Skin epidermis (tissue), 12 donors: Measurements from ENCODE around the gene LIPE.
"Not testable (repeated sequence)": the region's sequence is repeated elsewhere in the genome, so short reads cannot be mapped to it uniquely, and the experiment has no call there.

Source experiments
- H3K27ac ChIP-seq, 21 experiments: fragments of 200-600 bp; sonication (generic) in 11 of 21; one replicate each; pipeline ENCODE4 v1.5.0; 2020; ENCODE audit warnings: mild to moderate bottlenecking in 3 of 21, inconsistent platforms in 2 of 21, moderate library complexity in 2 of 21
- H3K4me3 ChIP-seq, 7 experiments: fragments of 200-600 bp; sonication (generic) in 2 of 7; one replicate each; pipeline ENCODE4 v1.5.0; 2020; ENCODE audit warnings: inconsistent platforms in 2 of 7, mild to moderate bottlenecking in 2 of 7, moderate library complexity in 1 of 7

LIPE gene

GRCh38 chr19:42427313-42427712, at the start of gene LIPE:
LIPE (minus strand) TSS chr19:42427388; CDS start chr19:42427149, 239 bp downstream.
- H3K27ac ChIP-seq = no peak within 1 kb of the TSS
- no peak within 1 kb of the TSS for H3K4me3 ChIP-seq

- no peak overlapping the region for H3K4me3 ChIP-seq
- H3K27ac ChIP-seq = no peak overlapping the region
These were observed 48.2 kb upstream of the LIPE start for GRCh38 chr19:42475366-42475765.

- H3K4me3 ChIP-seq = no peak overlapping the region
- no peak overlapping the region for H3K27ac ChIP-seq
These were observed 47.6 kb upstream of the LIPE start for GRCh38 chr19:42474743-42475142.

- no peak overlapping the region for H3K4me3 ChIP-seq
These were observed 46.5 kb upstream of the LIPE start for GRCh38 chr19:42473686-42474085.

GRCh38 chr19:42472402-42473147, 45.4 kb upstream of the LIPE start:
- Histone ChIP-seq H3K27ac (no peak overlapping the region), H3K4me3 (no peak overlapping the region)

More at GRCh38 chr19:42473686-42474085, 46.5 kb upstream of the LIPE start:
- no peak overlapping the region for H3K27ac ChIP-seq

- H3K4me3 ChIP-seq = no peak overlapping the region
- peak overlapping the region in 1 of 21 experiments; percentile 50 for H3K27ac ChIP-seq
These were observed 44.5 kb upstream of the LIPE start for GRCh38 chr19:42471554-42472249.

GRCh38 chr19:42469311-42470235, 42.4 kb upstream of the LIPE start:
- H3K4me3 ChIP-seq = no peak overlapping the region

GRCh38 chr19:42468273-42468796, 41.1 kb upstream of the LIPE start:
- H3K4me3 ChIP-seq = no peak overlapping the region
- H3K27ac ChIP-seq = peak overlapping the region in 1 of 21 experiments; percentile 3

More at GRCh38 chr19:42469311-42470235, 42.4 kb upstream of the LIPE start:
- no peak overlapping the region for H3K27ac ChIP-seq

- no peak overlapping the region for H3K4me3 ChIP-seq
- peak overlapping the region in 1 of 21 experiments; percentile 43 for H3K27ac ChIP-seq
These were observed 40.1 kb upstream of the LIPE start for GRCh38 chr19:42467183-42467760.

- H3K4me3 ChIP-seq = no peak overlapping the region
These were observed 39.5 kb upstream of the LIPE start for GRCh38 chr19:42466521-42467182.

GRCh38 chr19:42465827-42466280, 38.7 kb upstream of the LIPE start:
- Histone ChIP-seq H3K27ac (peak overlapping the region in 2 of 21 experiments; percentile 20 to 43), H3K4me3 (no peak overlapping the region)

More at GRCh38 chr19:42466521-42467182, 39.5 kb upstream of the LIPE start:
- H3K27ac ChIP-seq = peak overlapping the region in 2 of 21 experiments; percentile 20 to 43

GRCh38 chr19:42461700-42462324, 34.6 kb upstream of the LIPE start:
- Histone ChIP-seq H3K27ac (peak overlapping the region in 1 of 21 experiments; percentile 21), H3K4me3 (no peak overlapping the region)

GRCh38 chr19:42461231-42461630, 34.0 kb upstream of the LIPE start:
- H3K4me3 ChIP-seq = not testable (repeated sequence)
- H3K27ac ChIP-seq = peak overlapping the region in 2 of 21 experiments; percentile 38 to 51

- Histone ChIP-seq H3K4me3 (no peak overlapping the region), H3K27ac (no peak overlapping the region)
These were observed 32.7 kb upstream of the LIPE start for GRCh38 chr19:42459926-42460325.

GRCh38 chr19:42455621-42456081, 28.5 kb upstream of the LIPE start:
- Histone ChIP-seq H3K4me3 (no peak overlapping the region), H3K27ac (no peak overlapping the region)

- Histone ChIP-seq H3K4me3 (no peak overlapping the region), H3K27ac (no peak overlapping the region)
These were observed 27.9 kb upstream of the LIPE start for GRCh38 chr19:42455086-42455485.

GRCh38 chr19:42452590-42452989, 25.4 kb upstream of the LIPE start:
- Histone ChIP-seq H3K4me3 (no peak overlapping the region), H3K27ac (no peak overlapping the region)

- Histone ChIP-seq H3K4me3 (no peak overlapping the region), H3K27ac (peak overlapping the region in 2 of 21 experiments; percentile 14 to 45)
These were observed 23.2 kb upstream of the LIPE start for GRCh38 chr19:42450314-42450934.
